ENCODE measurements around the gene ZNF124.
"Not testable (repeated sequence)": the region's sequence is repeated elsewhere in the genome, so short reads cannot be mapped to it uniquely, and the experiment has no call there.

Gene ZNF124

GRCh38 chr1:247173431-247173830 is 1.6 kb upstream of the ZNF124 start:
- no peak for DNase-seq (ENCODE audit: low read depth)
- TF ChIP-seq CTCF (IDR thresholded peaks at IDR 0.05; ENCODE audit: control insufficient read depth, extremely low read depth, insufficient read depth): no peak
- H3K4me3 ChIP-seq (ENCODE audit: low read depth, low read length): no peak overlapping the region

GRCh38 chr1:247172996-247173395 is 1.2 kb upstream of the ZNF124 start:
- no peak for DNase-seq (ENCODE audit: low read depth)
- no peak overlapping the region for H3K4me3 ChIP-seq (ENCODE audit: low read depth, low read length)
- no peak for TF ChIP-seq CTCF (IDR thresholded peaks at IDR 0.05; ENCODE audit: control insufficient read depth, extremely low read depth, insufficient read depth)

- H3K4me3 ChIP-seq (ENCODE audit: low read depth, low read length); DNase-seq (ENCODE audit: low read depth): not testable (repeated sequence)
Measured at GRCh38 chr1:247171443-247171842, 377 bp downstream of the ZNF124 start.

GRCh38 chr1:247165674-247166073 is 6.1 kb downstream of the ZNF124 start:
- DNase-seq (ENCODE audit: low read depth): no peak
- TF ChIP-seq CTCF (IDR thresholded peaks at IDR 0.05; ENCODE audit: control insufficient read depth, extremely low read depth, insufficient read depth): no peak
- H3K4me3 ChIP-seq (ENCODE audit: low read depth, low read length): no peak overlapping the region

- H3K4me3 ChIP-seq (ENCODE audit: low read depth, low read length): no peak overlapping the region
- no peak for DNase-seq (ENCODE audit: low read depth)
- TF ChIP-seq CTCF (IDR thresholded peaks at IDR 0.05; ENCODE audit: control insufficient read depth, extremely low read depth, insufficient read depth): no peak
Measured at GRCh38 chr1:247164694-247165093, 7.1 kb downstream of the ZNF124 start.

GRCh38 chr1:247156787-247157232 is 15.0 kb downstream of the ZNF124 start:
- H3K4me3 ChIP-seq (ENCODE audit: low read depth, low read length): no peak overlapping the region
- DNase-seq (ENCODE audit: low read depth): no peak
- TF ChIP-seq CTCF (IDR thresholded peaks at IDR 0.05; ENCODE audit: control insufficient read depth, extremely low read depth, insufficient read depth): no peak

- no peak overlapping the region for H3K4me3 ChIP-seq (ENCODE audit: low read depth, low read length)
- TF ChIP-seq CTCF (IDR thresholded peaks at IDR 0.05; ENCODE audit: control insufficient read depth, extremely low read depth, insufficient read depth): no peak
- DNase-seq (ENCODE audit: low read depth): no peak
Measured at GRCh38 chr1:247147781-247148180, 24.0 kb downstream of the ZNF124 start.

- not testable (repeated sequence) for H3K4me3 ChIP-seq (ENCODE audit: low read depth, low read length); DNase-seq (ENCODE audit: low read depth)
Measured at GRCh38 chr1:247147120-247147519, 24.7 kb downstream of the ZNF124 start.

Measured in LNCaP clone FGC (cell line).